ENCODE data around the gene NDN. TPM values are rescaled to one million over a fixed set of nuclear protein-coding genes. Genes with fewer than 3 reads are reported as not detected.

NDN gene
- total RNA-seq, 2 donors from 2014 or later = 16.0 to 17.8 TPM

DNA sequence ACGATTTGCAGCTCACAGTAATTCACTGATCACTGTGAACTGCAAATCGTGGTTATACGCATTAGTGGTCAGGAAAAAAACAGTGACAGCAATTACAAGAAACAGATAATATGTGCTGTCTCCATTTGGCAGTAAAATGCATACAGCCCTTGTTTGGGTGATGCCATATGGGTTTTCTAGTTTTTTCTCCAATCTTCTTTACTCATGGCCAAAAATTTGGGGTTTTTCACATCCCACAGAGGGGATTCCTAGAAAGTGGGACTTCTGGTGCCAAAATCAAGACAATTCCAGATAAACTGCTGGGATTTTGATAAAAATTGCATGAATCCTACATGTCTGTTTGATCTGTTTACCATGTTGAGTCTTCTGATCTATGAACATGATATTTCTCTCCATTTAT, 15.6 kb downstream of the NDN start:
- H3K27ac ChIP-seq = no peak overlapping the region
- H3K9me3 ChIP-seq = no peaks in the 10 kb centered on the region
- no peak for DNase-seq
- no peak overlapping the region for H3K9ac ChIP-seq (ENCODE audit: low read depth in 2 of 2, low read length in 2 of 2)
- H3K27me3 ChIP-seq = no peaks in the 10 kb centered on the region
- TF ChIP-seq, protein P1, sequence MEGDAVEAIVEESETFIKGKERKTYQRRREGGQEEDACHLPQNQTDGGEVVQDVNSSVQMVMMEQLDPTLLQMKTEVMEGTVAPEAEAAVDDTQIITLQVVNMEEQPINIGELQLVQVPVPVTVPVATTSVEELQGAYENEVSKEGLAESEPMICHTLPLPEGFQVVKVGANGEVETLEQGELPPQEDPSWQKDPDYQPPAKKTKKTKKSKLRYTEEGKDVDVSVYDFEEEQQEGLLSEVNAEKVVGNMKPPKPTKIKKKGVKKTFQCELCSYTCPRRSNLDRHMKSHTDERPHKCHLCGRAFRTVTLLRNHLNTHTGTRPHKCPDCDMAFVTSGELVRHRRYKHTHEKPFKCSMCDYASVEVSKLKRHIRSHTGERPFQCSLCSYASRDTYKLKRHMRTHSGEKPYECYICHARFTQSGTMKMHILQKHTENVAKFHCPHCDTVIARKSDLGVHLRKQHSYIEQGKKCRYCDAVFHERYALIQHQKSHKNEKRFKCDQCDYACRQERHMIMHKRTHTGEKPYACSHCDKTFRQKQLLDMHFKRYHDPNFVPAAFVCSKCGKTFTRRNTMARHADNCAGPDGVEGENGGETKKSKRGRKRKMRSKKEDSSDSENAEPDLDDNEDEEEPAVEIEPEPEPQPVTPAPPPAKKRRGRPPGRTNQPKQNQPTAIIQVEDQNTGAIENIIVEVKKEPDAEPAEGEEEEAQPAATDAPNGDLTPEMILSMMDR (IDR thresholded peaks at IDR 0.05) = no peak
- intact Hi-C loops (cut with DNase I) = no loop called here
- H3K36me3 ChIP-seq = no peaks in the 10 kb centered on the region
- no peaks in the 10 kb centered on the region for H3K4me1 ChIP-seq
- H3K4me3 ChIP-seq = no peak overlapping the region

DNA sequence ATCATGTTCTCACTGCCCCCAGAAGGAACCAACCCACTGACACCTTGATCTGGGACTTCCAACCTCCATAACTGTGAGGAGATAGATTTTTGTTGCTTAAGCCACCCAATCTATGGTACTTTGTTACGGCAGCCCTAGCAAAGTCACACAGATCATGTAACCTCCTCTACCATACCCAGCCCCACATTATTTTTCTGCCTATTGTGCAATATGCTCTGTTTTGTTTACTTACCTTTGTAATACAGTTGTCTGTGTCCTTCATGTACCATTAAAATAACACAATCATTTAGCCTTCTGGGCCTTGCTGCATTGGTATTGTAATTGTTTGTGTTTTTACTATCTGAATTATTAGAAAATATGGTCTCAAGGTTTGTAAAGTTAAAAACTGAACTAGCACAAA, 16.1 kb downstream of the NDN start:
- TF ChIP-seq, protein P1 (IDR thresholded peaks at IDR 0.05) = no peak
- no peak overlapping the region for H3K4me3 ChIP-seq
- H3K27me3 ChIP-seq = no peaks in the 10 kb centered on the region
- H3K4me1 ChIP-seq = no peaks in the 10 kb centered on the region
- DNase-seq = no peak
- H3K9ac ChIP-seq (ENCODE audit: low read depth in 2 of 2, low read length in 2 of 2) = no peak overlapping the region
- no peaks in the 10 kb centered on the region for H3K36me3 ChIP-seq
- intact Hi-C loops (cut with DNase I) = no loop called here
- no peak overlapping the region for H3K27ac ChIP-seq
- H3K9me3 ChIP-seq = no peaks in the 10 kb centered on the region

DNA sequence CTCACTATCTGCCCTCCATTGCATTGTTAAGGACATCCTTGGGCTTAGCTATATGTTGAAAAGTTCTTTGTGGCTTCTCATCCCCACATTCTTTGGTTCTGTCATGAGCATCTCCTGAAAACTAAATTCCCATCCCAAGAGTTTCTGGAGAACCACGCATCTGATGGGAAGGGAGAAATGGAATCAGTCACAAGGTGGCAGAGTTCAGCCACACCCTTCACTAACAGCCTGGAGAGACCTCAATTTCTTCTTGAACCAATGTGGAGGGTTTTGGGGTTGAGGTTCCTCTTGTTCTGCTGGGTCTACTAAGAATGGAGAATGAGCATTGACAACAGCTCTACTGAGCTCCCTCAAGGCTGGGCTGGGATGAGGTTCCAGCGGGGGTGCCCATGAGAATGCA, 23.9 kb downstream of the NDN start:
- H3K4me3 ChIP-seq = no peak overlapping the region
- no peak overlapping the region for H3K27ac ChIP-seq
- no peaks in the 10 kb centered on the region for H3K4me1 ChIP-seq
- TF ChIP-seq, protein P1 (IDR thresholded peaks at IDR 0.05) = no peak
- no peak overlapping the region for H3K9ac ChIP-seq (ENCODE audit: low read depth in 2 of 2, low read length in 2 of 2)
- H3K36me3 ChIP-seq = no peaks in the 10 kb centered on the region
- no peaks in the 10 kb centered on the region for H3K9me3 ChIP-seq
- H3K27me3 ChIP-seq = no peaks in the 10 kb centered on the region
- intact Hi-C loops (cut with DNase I) = no loop called here
- DNase-seq = no peak

DNA sequence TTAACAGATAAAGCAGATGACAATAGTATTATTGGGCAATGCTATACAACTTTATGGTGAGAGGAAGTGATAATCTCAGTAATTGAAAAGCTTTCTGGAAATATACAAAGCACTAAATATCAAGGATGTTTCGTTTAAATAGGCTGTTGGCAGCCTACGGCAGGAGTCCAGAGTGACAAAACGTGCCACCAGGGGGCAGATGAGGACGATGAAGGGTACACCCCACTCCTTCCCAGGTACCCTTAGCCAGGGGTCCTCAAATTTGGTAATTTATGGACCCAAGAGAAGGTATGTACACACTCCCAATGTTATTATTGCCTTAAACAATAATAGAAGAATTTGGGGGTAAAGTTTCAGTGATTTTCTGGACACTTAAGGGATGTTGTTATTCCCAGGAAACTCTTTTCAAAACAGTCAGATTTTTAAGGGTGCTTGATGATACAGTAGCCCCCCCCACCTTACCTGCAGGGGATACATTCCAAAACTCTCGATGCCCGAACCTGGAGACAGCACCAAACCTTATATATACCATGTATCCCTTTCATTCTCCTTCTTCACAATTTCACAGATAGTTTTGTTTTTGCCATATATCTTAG, 38.1 kb downstream of the NDN start:
- Histone ChIP-seq H3K4me1 (no peaks in the 10 kb centered on the region), H3K4me3 (no peak overlapping the region), H3K36me3 (no peaks in the 10 kb centered on the region), H3K27me3 (no peaks in the 10 kb centered on the region), H3K9ac (ENCODE audit: low read depth in 2 of 2, low read length in 2 of 2) (no peak overlapping the region), H3K27ac (no peak overlapping the region), H3K9me3 (no peaks in the 10 kb centered on the region)
- TF ChIP-seq, protein P1 (IDR thresholded peaks at IDR 0.05) = peak; percentile 41
- intact Hi-C loops (cut with DNase I) = loop anchor here (5.0 to 10.0 kb wide), 2 partner anchors 208 to 1856 kb away; no protein-coding TSS in a partner anchor
- peak; percentile 33 for DNase-seq

DNA sequence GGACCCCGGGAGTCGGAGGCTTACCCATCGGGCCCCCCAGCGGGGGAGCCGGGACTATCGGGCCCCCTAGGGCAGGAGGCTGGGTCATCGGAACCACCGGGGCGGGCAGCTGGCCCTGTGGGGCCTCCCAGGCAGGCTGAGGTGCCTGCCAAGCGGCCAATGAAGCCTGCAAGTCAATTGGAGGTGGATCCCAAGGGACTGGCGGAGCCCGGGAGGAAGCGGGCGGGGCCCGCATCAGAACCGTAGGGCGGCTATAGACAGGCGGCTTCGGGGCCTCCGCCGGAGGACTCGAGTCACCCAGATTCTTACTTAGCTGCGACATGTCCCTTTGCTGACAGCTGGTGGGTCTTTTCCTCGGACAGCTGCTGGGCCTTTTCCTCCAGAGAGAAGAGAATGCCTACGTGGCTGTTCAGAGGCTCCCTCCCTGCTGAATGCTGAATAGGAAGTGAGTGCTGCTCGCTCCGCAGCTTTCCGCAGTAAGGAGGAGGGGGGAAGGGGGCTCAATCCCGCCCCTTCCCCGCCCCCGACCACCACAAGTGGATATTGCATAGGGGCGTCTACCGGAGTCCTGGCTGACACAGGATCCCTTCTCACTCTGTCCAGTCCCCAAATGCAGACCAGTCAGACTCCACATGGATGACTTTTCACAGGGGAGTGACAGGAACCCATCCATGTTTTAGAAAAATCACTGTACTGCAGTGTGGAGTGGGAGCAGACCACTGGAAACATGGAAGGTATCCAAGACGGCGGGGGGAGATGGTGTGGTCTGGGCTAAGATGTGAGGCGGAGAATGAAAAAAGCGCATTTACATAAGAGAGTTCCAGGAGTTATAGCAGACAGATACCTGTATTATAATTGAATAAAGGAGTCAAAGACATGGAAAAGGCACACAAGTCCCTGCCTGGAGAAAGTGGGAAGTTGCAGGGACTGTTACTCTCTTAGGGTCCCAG, 39.4 kb downstream of the NDN start, which contains the start of gene MAGEL2:
TSS of gene MAGEL2 (minus strand) at position 447 of the 950 bp plus-strand sequence. CDS start at position 322, 125 bp downstream.
- TF ChIP-seq, protein P1 (IDR thresholded peaks at IDR 0.05) = no peak
- Histone ChIP-seq H3K27me3 (no peaks in the 10 kb centered on the region), H3K27ac (no peak within 1 kb of the TSS), H3K9ac (ENCODE audit: low read depth in 2 of 2, low read length in 2 of 2) (no peak within 1 kb of the TSS), H3K36me3 (no peaks in the 10 kb centered on the region), H3K4me3 (no peak within 1 kb of the TSS), H3K4me1 (no peaks in the 10 kb centered on the region), H3K9me3 (no peaks in the 10 kb centered on the region)
- no peak for DNase-seq
- intact Hi-C loops (cut with DNase I) = loop anchor here (5.0 to 10.0 kb wide), 2 partner anchors 210 to 1857 kb away; no protein-coding TSS in a partner anchor
